GM12865 (cell line): ENCODE data around the gene HMOX1.

ENCODE experiments used
- DNase-seq: peaks from one replicate; pipeline ENCODE4 v3.0.0; 2010; ENCODE audit warnings: low read depth
- H3K4me3 ChIP-seq: 2 replicates; pipeline ENCODE4 v1.5.1; 2011; ENCODE audit warnings: mild to moderate bottlenecking, low read depth, low read length, control low read depth
- TF ChIP-seq, protein P1 (sequence below): IDR thresholded peaks from 2 replicates; pipeline ENCODE4 v1.5.1; 2011; ENCODE audit warnings: low read length, control low read depth, low read depth, inconsistent platforms; ENCODE audit not compliant: insufficient read depth; ENCODE audit errors: missing control alignments

Gene HMOX1

DNA sequence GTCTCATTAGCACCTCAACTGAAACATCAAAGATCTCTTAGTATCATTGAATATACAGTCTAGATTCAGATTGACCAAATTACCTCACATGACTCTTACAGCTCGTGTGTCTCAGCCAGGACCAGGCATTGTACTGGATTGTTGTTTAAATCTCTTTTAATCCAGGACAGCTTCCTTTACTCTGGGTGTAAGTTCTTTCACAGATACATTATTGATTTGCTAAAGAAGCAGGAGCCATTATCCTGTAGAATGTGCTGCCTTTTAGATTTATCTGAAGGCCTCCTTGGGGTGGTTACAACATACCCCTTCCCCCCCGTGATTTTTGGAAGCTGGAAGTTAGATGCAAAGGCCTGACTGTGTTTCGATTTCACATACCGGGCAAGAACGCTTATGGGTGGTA, 23.3 kb downstream of the HMOX1 start:
- H3K4me3 ChIP-seq: no peak overlapping the region
- DNase-seq: no peak
- TF ChIP-seq, protein P1, sequence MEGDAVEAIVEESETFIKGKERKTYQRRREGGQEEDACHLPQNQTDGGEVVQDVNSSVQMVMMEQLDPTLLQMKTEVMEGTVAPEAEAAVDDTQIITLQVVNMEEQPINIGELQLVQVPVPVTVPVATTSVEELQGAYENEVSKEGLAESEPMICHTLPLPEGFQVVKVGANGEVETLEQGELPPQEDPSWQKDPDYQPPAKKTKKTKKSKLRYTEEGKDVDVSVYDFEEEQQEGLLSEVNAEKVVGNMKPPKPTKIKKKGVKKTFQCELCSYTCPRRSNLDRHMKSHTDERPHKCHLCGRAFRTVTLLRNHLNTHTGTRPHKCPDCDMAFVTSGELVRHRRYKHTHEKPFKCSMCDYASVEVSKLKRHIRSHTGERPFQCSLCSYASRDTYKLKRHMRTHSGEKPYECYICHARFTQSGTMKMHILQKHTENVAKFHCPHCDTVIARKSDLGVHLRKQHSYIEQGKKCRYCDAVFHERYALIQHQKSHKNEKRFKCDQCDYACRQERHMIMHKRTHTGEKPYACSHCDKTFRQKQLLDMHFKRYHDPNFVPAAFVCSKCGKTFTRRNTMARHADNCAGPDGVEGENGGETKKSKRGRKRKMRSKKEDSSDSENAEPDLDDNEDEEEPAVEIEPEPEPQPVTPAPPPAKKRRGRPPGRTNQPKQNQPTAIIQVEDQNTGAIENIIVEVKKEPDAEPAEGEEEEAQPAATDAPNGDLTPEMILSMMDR: no peak

DNA sequence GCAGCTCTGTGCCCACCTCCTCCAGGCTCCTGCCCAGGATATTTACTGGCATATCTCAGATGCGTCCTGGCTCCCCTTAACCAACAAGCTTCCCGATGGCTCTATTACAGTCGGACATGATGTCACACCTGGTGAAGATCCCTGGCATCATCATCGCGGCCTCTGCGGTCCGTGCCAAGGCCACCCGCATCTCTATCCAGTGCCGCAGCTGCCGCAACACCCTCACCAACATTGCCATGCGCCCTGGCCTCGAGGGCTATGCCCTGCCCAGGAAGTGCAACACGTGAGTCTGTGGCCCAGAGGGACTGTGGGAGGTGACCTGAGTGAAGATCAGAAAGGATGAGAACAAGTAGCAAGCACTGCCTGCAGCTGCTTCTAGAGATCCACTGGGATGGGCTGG, 25.5 kb downstream of the HMOX1 start:
- TF ChIP-seq, protein P1: no peak
- DNase-seq: no peak
- no peak overlapping the region for H3K4me3 ChIP-seq

DNA sequence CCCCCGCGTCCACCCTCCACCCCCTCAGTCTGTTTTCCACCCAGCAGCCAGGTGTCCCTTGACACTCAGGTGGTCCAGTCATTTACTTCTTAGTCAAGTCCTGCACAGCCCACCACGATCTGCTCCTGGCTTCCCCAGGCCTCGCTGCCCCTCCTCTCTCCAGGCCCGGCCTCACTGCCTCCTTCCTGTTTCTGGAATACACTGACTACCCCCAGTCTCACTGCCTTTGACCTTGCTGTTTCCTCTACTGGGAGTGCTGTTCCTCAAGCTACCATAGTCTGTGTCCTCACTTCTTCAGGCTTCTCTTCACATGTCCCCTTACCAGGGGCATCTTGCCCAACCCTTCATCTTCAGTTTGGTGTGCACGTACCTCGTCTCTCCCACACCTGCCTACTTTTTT, 26.5 kb downstream of the HMOX1 start:
- DNase-seq: no peak
- TF ChIP-seq, protein P1: no peak
- H3K4me3 ChIP-seq: no peak overlapping the region

DNA sequence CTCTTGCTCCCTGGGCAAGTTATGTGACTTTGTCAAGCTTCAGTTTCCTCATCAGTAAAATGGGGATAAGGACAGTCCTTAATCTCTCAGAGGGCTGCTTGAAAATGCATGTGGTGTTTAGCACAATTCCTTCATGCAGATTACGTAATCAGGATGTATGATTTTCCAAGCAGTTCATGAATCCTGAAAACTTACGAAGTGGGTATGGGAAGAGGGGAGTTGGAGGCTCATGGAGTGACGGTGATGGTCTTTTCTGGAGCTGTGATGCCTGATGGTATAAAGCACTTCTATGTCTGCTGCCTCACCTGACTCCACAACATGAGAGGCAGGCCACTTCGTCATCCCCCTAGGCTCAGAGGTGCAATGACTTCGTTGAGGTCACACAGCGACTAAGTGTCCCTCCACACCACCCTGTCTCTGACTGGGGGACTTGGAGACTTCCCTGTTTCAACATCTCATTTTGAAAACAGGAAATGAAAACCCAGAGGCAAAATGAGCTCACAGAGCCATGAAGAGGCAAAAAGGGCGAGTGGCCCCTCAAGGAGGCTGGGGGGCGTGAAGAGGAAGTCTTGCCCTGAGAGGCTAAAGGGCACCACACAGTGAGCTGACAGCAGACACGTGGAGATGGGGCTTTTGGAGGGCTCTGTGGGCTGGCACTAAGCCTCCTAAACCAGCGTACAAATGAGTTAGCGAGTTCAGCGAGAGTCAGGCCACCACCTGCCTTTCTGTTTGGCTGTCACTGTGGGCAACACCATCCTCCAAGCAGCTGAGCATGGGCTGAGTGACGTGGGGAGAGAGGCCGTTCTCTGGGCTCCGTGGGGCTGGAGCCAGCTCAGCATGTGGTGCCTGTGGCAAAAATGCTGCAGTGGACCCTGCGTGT, 29.1 kb downstream of the HMOX1 start:
- TF ChIP-seq, protein P1: no peak
- H3K4me3 ChIP-seq: peak overlapping the region; percentile 30
- DNase-seq: peak; percentile 90

DNA sequence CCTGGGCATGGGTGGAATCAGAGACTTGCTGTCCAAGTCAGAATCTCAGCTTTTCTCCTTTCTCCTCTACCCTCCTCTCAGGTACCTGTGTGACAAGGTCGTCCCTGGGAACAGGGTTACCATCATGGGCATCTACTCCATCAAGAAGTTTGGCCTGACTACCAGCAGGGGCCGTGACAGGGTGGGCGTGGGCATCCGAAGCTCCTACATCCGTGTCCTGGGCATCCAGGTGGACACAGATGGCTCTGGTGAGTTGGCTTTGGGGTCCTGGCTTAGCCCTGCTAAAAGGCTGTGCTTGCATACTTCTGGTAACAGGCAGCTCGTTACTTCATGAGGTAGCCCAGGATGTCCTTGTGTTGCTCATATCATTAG, 29.8 kb downstream of the HMOX1 start:
- no peak for DNase-seq
- TF ChIP-seq, protein P1: peak; percentile 12
- peak overlapping the region; percentile 30 for H3K4me3 ChIP-seq

DNA sequence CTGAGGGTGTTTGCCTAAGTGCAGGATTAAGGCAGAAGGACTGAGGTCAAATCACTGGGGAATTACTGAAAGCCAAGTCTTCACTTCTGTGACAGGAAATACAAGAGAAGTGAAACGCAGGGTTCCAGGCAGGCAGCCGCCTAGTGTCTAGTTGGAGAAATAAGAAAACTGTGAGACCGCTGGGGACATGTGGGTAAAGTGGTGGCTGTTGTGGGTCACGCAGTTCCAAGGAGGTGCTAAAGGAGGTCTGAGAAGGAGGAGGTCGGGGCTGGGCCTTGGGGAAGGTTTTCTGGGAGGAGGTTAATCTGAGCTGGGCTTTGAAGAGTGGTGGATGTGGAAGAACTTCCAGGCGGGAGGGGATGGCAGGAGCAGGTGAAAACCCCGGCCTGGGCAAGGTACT, 30.2 kb downstream of the HMOX1 start:
- TF ChIP-seq, protein P1: peak; percentile 50
- H3K4me3 ChIP-seq: peak overlapping the region; percentile 30

DNA sequence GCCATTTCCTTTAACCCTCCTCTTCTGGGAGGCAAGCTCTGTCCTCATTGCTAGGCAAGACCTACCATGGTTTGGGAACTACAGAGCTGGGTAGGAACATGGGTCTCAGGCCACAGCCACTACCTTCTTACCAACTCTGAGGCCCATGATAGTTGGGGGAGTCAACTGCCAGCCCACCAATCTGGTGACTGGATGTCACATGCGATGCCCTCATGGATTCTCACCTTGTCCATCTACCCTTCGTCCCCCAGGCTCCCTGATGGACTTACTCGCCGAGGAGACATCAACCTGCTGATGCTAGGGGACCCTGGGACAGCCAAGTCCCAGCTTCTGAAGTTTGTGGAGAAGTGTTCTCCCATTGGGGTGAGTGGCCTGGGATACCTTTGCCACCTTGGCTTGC, 32.7 kb downstream of the HMOX1 start:
- no peak overlapping the region for H3K4me3 ChIP-seq
- TF ChIP-seq, protein P1: no peak
- no peak for DNase-seq

More for the DNA sequence above, 30.2 kb downstream of the HMOX1 start:
- peak; percentile 82 for DNase-seq
